ENCODE measurements around the gene CDK17.
"Not testable (repeated sequence)": the region's sequence is repeated elsewhere in the genome, so short reads cannot be mapped to it uniquely, and the experiment has no call there.

CDK17 gene

GRCh38 chr12:96383991-96384390, 16.2 kb downstream of the CDK17 start:
- no peak for DNase-seq

- no peak for DNase-seq
These were observed 16.9 kb downstream of the CDK17 start for GRCh38 chr12:96383371-96383770.

GRCh38 chr12:96379743-96380142, 20.5 kb downstream of the CDK17 start:
- not testable (repeated sequence) for DNase-seq

GRCh38 chr12:96378319-96378718, 21.9 kb downstream of the CDK17 start:
- no peak for DNase-seq

GRCh38 chr12:96376865-96377264, 23.4 kb downstream of the CDK17 start:
- no peak for DNase-seq

- DNase-seq: no peak
These were observed 24.2 kb downstream of the CDK17 start for GRCh38 chr12:96375841-96376604.

- no peak for DNase-seq
These were observed 25.1 kb downstream of the CDK17 start for GRCh38 chr12:96375170-96375569.

GRCh38 chr12:96371790-96372699, 28.2 kb downstream of the CDK17 start:
- no peak for DNase-seq

- DNase-seq: no peak
These were observed 29.0 kb downstream of the CDK17 start for GRCh38 chr12:96371138-96371789.

- DNase-seq: no peak
These were observed 31.6 kb downstream of the CDK17 start for GRCh38 chr12:96368687-96369086.

- DNase-seq: no peak
These were observed 32.0 kb downstream of the CDK17 start for GRCh38 chr12:96368233-96368632.

GRCh38 chr12:96366381-96366654, 33.9 kb downstream of the CDK17 start:
- DNase-seq: no peak

GRCh38 chr12:96365604-96366380, 34.4 kb downstream of the CDK17 start:
- no peak for DNase-seq

GRCh38 chr12:96364092-96364700, 36.0 kb downstream of the CDK17 start:
- DNase-seq: no peak

GRCh38 chr12:96361074-96361473, 39.2 kb downstream of the CDK17 start:
- DNase-seq: no peak

GRCh38 chr12:96360550-96360949, 39.7 kb downstream of the CDK17 start:
- no peak for DNase-seq

GRCh38 chr12:96359328-96359727, 40.9 kb downstream of the CDK17 start:
- DNase-seq: no peak

- no peak for DNase-seq
These were observed 43.4 kb downstream of the CDK17 start for GRCh38 chr12:96356831-96357230.

- no peak for DNase-seq
These were observed 45.2 kb downstream of the CDK17 start for GRCh38 chr12:96354844-96355534.

- DNase-seq: no peak
These were observed 45.9 kb downstream of the CDK17 start for GRCh38 chr12:96354326-96354725.

GRCh38 chr12:96352161-96352835, 47.9 kb downstream of the CDK17 start:
- no peak for DNase-seq

All from NCI-H187 treated with DMSO at 0.1 percent for 48 hours (cell line).